Liver (tissue), 9 donors: Measurements from ENCODE around the gene THSD4. TPM values are rescaled to one million over a fixed set of nuclear protein-coding genes. Genes with fewer than 3 reads are reported as not detected.

ENCODE experiments used
- DNase-seq: peaks from one replicate; pipeline ENCODE4 v3.0.0-alpha.2; 2017; ENCODE audit warnings: low spot score
- H3K27ac ChIP-seq, 2 donors: one replicate each; pipeline ENCODE4 v1.7.0; 2013; ENCODE audit warnings: inconsistent platforms in 2 of 2, low read length in 2 of 2, control low read depth in 1 of 2, low read depth in 1 of 2, mild to moderate bottlenecking in 1 of 2
- H3K27me3 ChIP-seq, 4 donors: one replicate each; pipeline versions ENCODE4 v1.6.1 to v1.7.0; 2013; ENCODE audit warnings: low read length in 3 of 4, inconsistent platforms in 1 of 4, mild to moderate bottlenecking in 1 of 4, moderate library complexity in 1 of 4; ENCODE audit not compliant: control insufficient read depth in 4 of 4, insufficient read depth in 4 of 4
- H3K36me3 ChIP-seq, 4 donors: one replicate each; pipeline versions ENCODE4 v1.6.1 to v1.7.0; 2013; ENCODE audit warnings: low read length in 3 of 4, mild to moderate bottlenecking in 3 of 4, low read depth in 1 of 4, moderate library complexity in 1 of 4; ENCODE audit not compliant: control insufficient read depth in 4 of 4, insufficient read depth in 3 of 4
- H3K4me1 ChIP-seq, 4 donors: one replicate each; pipeline versions ENCODE4 v1.6.1 to v1.7.0; 2013; ENCODE audit warnings: low read length in 3 of 4, mild to moderate bottlenecking in 3 of 4, moderate library complexity in 1 of 4; ENCODE audit not compliant: control insufficient read depth in 4 of 4, insufficient read depth in 4 of 4
- H3K4me3 ChIP-seq, 3 donors: one replicate each; pipeline versions ENCODE4 v1.6.1 to v1.7.0; 2013; ENCODE audit warnings: low read length in 3 of 3, control low read depth in 1 of 3, low read depth in 1 of 3, mild to moderate bottlenecking in 1 of 3
- H3K9ac ChIP-seq, 2 donors: one replicate each; pipeline ENCODE4 v1.7.0; 2013; ENCODE audit warnings: low read length in 2 of 2, mild to moderate bottlenecking in 2 of 2, moderate library complexity in 2 of 2, control low read depth in 1 of 2, low read depth in 1 of 2
- H3K9me3 ChIP-seq, 4 donors: one replicate each; pipeline versions ENCODE4 v1.6.1 to v1.7.0; 2013; ENCODE audit warnings: low read length in 3 of 4; ENCODE audit not compliant: control insufficient read depth in 4 of 4
- ATF3 ChIP-seq: IDR thresholded peaks from 2 replicates; pipeline ENCODE4 v1.6.1; 2016; ENCODE audit warnings: antibody characterized with exemption
- CTCF ChIP-seq: fragments of 150-350 bp; IDR thresholded peaks from 2 replicates; pipeline ENCODE4 v1.5.1; 2017; ENCODE audit warnings: improper control_type of control experiment, low read depth, low read length; ENCODE audit not compliant: missing input control
- EGR1 ChIP-seq, 2 donors: IDR thresholded peaks; 2 replicates each; pipeline ENCODE4 v1.6.1; 2016 to 2018; ENCODE audit warnings: antibody characterized with exemption in 2 of 2, low read depth in 2 of 2
- FOXA1 ChIP-seq: IDR thresholded peaks from 2 replicates; pipeline ENCODE4 v1.6.1; 2016; ENCODE audit warnings: antibody characterized with exemption
- FOXA2 ChIP-seq: IDR thresholded peaks from 2 replicates; pipeline ENCODE4 v1.6.1; 2016; ENCODE audit warnings: antibody characterized with exemption
- GABPA ChIP-seq, 2 donors: IDR thresholded peaks in 1 of 2; conservative IDR thresholded peaks in 1 of 2; 2 replicates each; pipeline ENCODE4 v1.6.1; 2016; ENCODE audit warnings: antibody characterized with exemption in 2 of 2, mild to moderate bottlenecking in 1 of 2, moderate library complexity in 1 of 2
- HNF4A ChIP-seq, 2 donors: conservative IDR thresholded peaks; 2 replicates each; pipeline ENCODE4 v1.6.1; 2016; ENCODE audit warnings: antibody characterized with exemption in 2 of 2, mild to moderate bottlenecking in 2 of 2
- HNF4G ChIP-seq: IDR thresholded peaks from 2 replicates; pipeline ENCODE4 v1.6.1; 2016; ENCODE audit warnings: antibody characterized with exemption
- JUND ChIP-seq, 2 donors: IDR thresholded peaks; 2 replicates each; pipeline ENCODE4 v1.6.1; 2016; ENCODE audit warnings: antibody characterized with exemption in 2 of 2
- MAX ChIP-seq: IDR thresholded peaks from 2 replicates; pipeline ENCODE4 v1.6.1; 2016; ENCODE audit warnings: antibody characterized with exemption
- NR2F2 ChIP-seq: IDR thresholded peaks from 2 replicates; pipeline ENCODE4 v1.6.1; 2016; ENCODE audit warnings: antibody characterized with exemption
- RAD21 ChIP-seq, 2 donors: IDR thresholded peaks; 2 replicates each; pipeline ENCODE4 v1.6.1; 2016; ENCODE audit warnings: antibody characterized with exemption in 2 of 2, mild to moderate bottlenecking in 2 of 2
- REST ChIP-seq: IDR thresholded peaks from 2 replicates; pipeline ENCODE4 v1.6.1; 2016; ENCODE audit warnings: antibody characterized with exemption, mild to moderate bottlenecking
- RXRA ChIP-seq, 2 donors: IDR thresholded peaks; 2 replicates each; pipeline ENCODE4 v1.6.1; 2017 to 2018; ENCODE audit warnings: antibody characterized with exemption in 2 of 2, mild to moderate bottlenecking in 1 of 2
- SP1 ChIP-seq: IDR thresholded peaks from 2 replicates; pipeline ENCODE4 v1.6.1; 2018; ENCODE audit warnings: antibody characterized with exemption, mild to moderate bottlenecking
- TAF1 ChIP-seq: conservative IDR thresholded peaks from 2 replicates; pipeline ENCODE4 v1.6.1; 2016; ENCODE audit warnings: antibody characterized with exemption, mild to moderate bottlenecking
- YY1 ChIP-seq: IDR thresholded peaks from 2 replicates; pipeline ENCODE4 v1.6.1; 2016; ENCODE audit warnings: antibody characterized with exemption, mild to moderate bottlenecking
- ZBTB33 ChIP-seq: IDR thresholded peaks from 2 replicates; pipeline ENCODE4 v1.6.1; 2016; ENCODE audit warnings: antibody characterized with exemption
- WGBS: extraction: QIAGEN DNeasy Blood & Tissue Kit; methylation state at CpG from one replicate; pipeline ENCODE4 v1.1.7; 2013; 5-methylcytosine and 5-hydroxymethylcytosine counted together
- polyA plus RNA-seq, 2 donors: library from polyadenylated mRNA; stranded (reverse) in 1 of 2; unstranded in 1 of 2; fragments of 200-250 nt in 1 of 2; fragments of >200 nt in 1 of 2; fragmentation: Nextera tagmentation in 1 of 2; extraction: Ambion mirVana in 1 of 2; gene quantifications; one replicate each; pipeline versions ENCODE4 v1.2.1 to v1.2.3, GENCODE V29; 2013 to 2015
- total RNA-seq, 2 donors: library from RNA; depleted of rRNA; stranded (reverse); fragments of >200 nt; gene quantifications; one replicate each; pipeline ENCODE4 v1.2.3, GENCODE V29; 2014
- donor health status: healthy.
- donor health status: healthy.
- donor health status: healthy.
- donor health status: healthy.
- donor health status: healthy.

Gene THSD4
- total and polyA plus RNA-seq, 4 donors = 0.23 to 11.5 (median 1.9) TPM

DNA sequence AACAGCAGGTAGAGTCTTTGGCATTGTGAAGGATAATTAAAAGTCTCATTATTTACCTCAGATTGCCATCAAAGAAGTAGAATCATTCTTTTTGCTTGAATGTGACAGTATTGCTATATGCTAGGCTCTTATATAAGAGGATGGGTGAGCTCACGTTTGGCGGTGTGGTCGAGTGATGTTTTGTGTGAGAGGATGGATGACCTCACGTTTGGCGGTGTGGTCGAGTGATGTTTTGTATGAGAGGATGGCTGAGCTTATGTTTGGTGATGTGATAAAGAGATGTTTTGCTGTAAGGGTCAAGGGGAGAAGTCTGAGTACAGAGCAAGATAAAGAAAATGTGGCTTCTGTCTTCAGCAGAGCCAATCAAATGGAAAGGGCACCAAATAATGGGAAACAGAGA is 395.5 kb downstream of the THSD4 start:
- no peak overlapping the region for H3K9ac ChIP-seq
- TF ChIP-seq FOXA1 (no peak), NR2F2 (no peak), HNF4A (conservative IDR thresholded peaks at IDR 0.05) (no peak), SP1 (no peak), RXRA (IDR thresholded peaks at IDR 0.05) (no peak), JUND (IDR thresholded peaks at IDR 0.05) (no peak), FOXA2 (no peak), REST (no peak), CTCF (no peak), ZBTB33 (no peak), ATF3 (no peak)
- no peaks in the 10 kb centered on the region for H3K27me3 ChIP-seq
- H3K4me3 ChIP-seq = no peak overlapping the region
- WGBS = 87% methylated on average over 6 of the region's 6 CpGs
- H3K4me1 ChIP-seq = peaks cover 5 to 54% (median 32%) of the 10 kb centered on the region in 4 donors
- H3K36me3 ChIP-seq = no peaks in the 10 kb centered on the region
- no peaks in the 10 kb centered on the region for H3K9me3 ChIP-seq
- no peak for DNase-seq
- no peak overlapping the region for H3K27ac ChIP-seq

GRCh38 chr15:71511796-71512681 is 396.8 kb downstream of the THSD4 start:
- Histone ChIP-seq H3K36me3 (no peaks in the 10 kb centered on the region), H3K4me3 (no peak overlapping the region), H3K4me1 (peaks cover 5 to 57% (median 33%) of the 10 kb centered on the region in 4 donors), H3K27ac (peak overlapping the region; percentile 51 to 59), H3K9me3 (no peaks in the 10 kb centered on the region), H3K27me3 (no peaks in the 10 kb centered on the region), H3K9ac (no peak overlapping the region)
- no peak for DNase-seq
- WGBS = 47% methylated on average over 15 of the region's 15 CpGs
- peak; percentile 42 to 54 for TF ChIP-seq HNF4A (conservative IDR thresholded peaks at IDR 0.05)
- no peak for TF ChIP-seq NR2F2
- TF ChIP-seq SP1 = peak; percentile 51
- TF ChIP-seq FOXA1 = no peak
- no peak for TF ChIP-seq EGR1 (IDR thresholded peaks at IDR 0.05; ENCODE audit: low read depth in 2 of 2)
- no peak for TF ChIP-seq TAF1
- TF ChIP-seq GABPA (IDR thresholded peaks at IDR 0.05 in 1 of 2, conservative IDR thresholded peaks at IDR 0.05 in 1 of 2) = no peak
- TF ChIP-seq RAD21 (IDR thresholded peaks at IDR 0.05) = no peak
- peak; percentile 58 for TF ChIP-seq FOXA2
- TF ChIP-seq ZBTB33 = peak; percentile 32
- TF ChIP-seq YY1 = peak; percentile 13
- no peak for TF ChIP-seq HNF4G
- TF ChIP-seq MAX = peak; percentile 37
- no peak for TF ChIP-seq ATF3
- peak in 1 of 2 donors; percentile 33 for TF ChIP-seq JUND (IDR thresholded peaks at IDR 0.05)
- TF ChIP-seq RXRA (IDR thresholded peaks at IDR 0.05) = peak; percentile 31 to 57
